B cell (primary cell): Measurements from ENCODE around the gene RASA2. TPM values are rescaled to one million over a fixed set of nuclear protein-coding genes. Genes with fewer than 3 reads are reported as not detected.

ENCODE experiments used
- ATAC-seq: fragments of 200-7000 bp; cut with Tn5 transposase; one replicate; pipeline ENCODE4 v1.10.0; 2021; ENCODE audit warnings: low read depth, mild to moderate bottlenecking, moderate number of reproducible peaks, moderate library complexity
- CTCF ChIA-PET: fragments of 350-600 bp; sonication (Branson Sonifier 250); formaldehyde crosslinking; loops from one replicate; lab custom pipeline; 2021; ENCODE audit warnings: antibody characterized with exemption, inconsistent platforms; lab: Charles Lee
- POLR2A ChIA-PET: fragments of 350-600 bp; sonication (Branson Sonifier 250); formaldehyde crosslinking; loops from one replicate; lab custom pipeline; 2021; ENCODE audit warnings: antibody characterized with exemption; lab: Charles Lee
- DNase-seq: peaks from one replicate; pipeline ENCODE4 v3.0.0; 2013
- H2AFZ ChIP-seq: 2 replicates; pipeline ENCODE4 v1.6.1; 2012; ENCODE audit warnings: mild to moderate bottlenecking, low read depth, low read length; ENCODE audit not compliant: insufficient read depth, poor library complexity, severe bottlenecking
- H3K27ac ChIP-seq, 2 donors: 1 replicate in 1 of 2; 2 replicates in 1 of 2; pipeline ENCODE4 v1.5.1; 2012 to 2013; ENCODE audit warnings: low read length in 2 of 2, mild to moderate bottlenecking in 2 of 2, moderate library complexity in 1 of 2
- H3K27me3 ChIP-seq, 4 experiments: fragments of 200-600 bp in 1 of 4; sonication (generic) in 1 of 4; replicated peaks in 1 of 4; 1 replicate in 2 of 4; 2 replicates in 2 of 4; pipeline versions ENCODE4 v1.6.1 to v1.7.0; 2013 to 2016; ENCODE audit warnings: low read length in 3 of 4, mild to moderate bottlenecking in 2 of 4, mixed read lengths in 1 of 4, moderate library complexity in 1 of 4; ENCODE audit not compliant: insufficient read depth in 4 of 4, control insufficient read depth in 3 of 4; ENCODE audit errors: control extremely low read depth in 1 of 4
- H3K36me3 ChIP-seq, 2 experiments: replicated peaks in 1 of 2; 1 replicate in 1 of 2; 2 replicates in 1 of 2; pipeline versions ENCODE4 v1.6.1 to v1.7.1; 2013; ENCODE audit warnings: low read length in 1 of 2; ENCODE audit not compliant: insufficient read depth in 2 of 2, control insufficient read depth in 1 of 2; ENCODE audit errors: control extremely low read depth in 1 of 2, extremely low read depth in 1 of 2
- H3K4me1 ChIP-seq, 2 donors: fragments of 200-600 bp in 1 of 2; sonication (generic) in 1 of 2; 1 replicate in 1 of 2; 2 replicates in 1 of 2; pipeline versions ENCODE4 v1.5.1 to v1.6.1; 2013 to 2017; ENCODE audit warnings: low read length in 2 of 2; ENCODE audit not compliant: control insufficient read depth in 2 of 2, insufficient read depth in 2 of 2
- H3K4me2 ChIP-seq: replicated peaks from 2 replicates; pipeline ENCODE3; 2012; ENCODE audit warnings: mild to moderate bottlenecking, low read depth, low read length; ENCODE audit not compliant: poor library complexity, severe bottlenecking
- H3K4me3 ChIP-seq, 5 experiments: fragments of 200-600 bp in 1 of 5; sonication (generic) in 1 of 5; 1 replicate in 3 of 5; 2 replicates in 2 of 5; pipeline versions ENCODE4 v1.5.1 to v1.7.0; 2011 to 2016; ENCODE audit warnings: low read length in 4 of 5, mild to moderate bottlenecking in 4 of 5, low read depth in 2 of 5, control low read depth in 1 of 5, moderate library complexity in 1 of 5; ENCODE audit not compliant: insufficient read depth in 1 of 5; ENCODE audit errors: control extremely low read depth in 1 of 5, extremely low read depth in 1 of 5
- H3K79me2 ChIP-seq: fragments of 200-600 bp; sonication (generic); one replicate; pipeline ENCODE4 v1.6.0; 2016; ENCODE audit warnings: low read length; ENCODE audit not compliant: control insufficient read depth, insufficient read depth
- H3K9ac ChIP-seq: fragments of 200-600 bp; sonication (generic); 2 replicates; pipeline ENCODE4 v1.6.1; 2017; ENCODE audit warnings: mild to moderate bottlenecking, low read length, moderate library complexity
- H3K9me3 ChIP-seq, 3 donors: one replicate each; pipeline versions ENCODE4 v1.6.1 to v1.7.1; 2013; ENCODE audit warnings: low read length in 2 of 3; ENCODE audit not compliant: control insufficient read depth in 2 of 3, insufficient read depth in 1 of 3; ENCODE audit errors: control extremely low read depth in 1 of 3
- H4K20me1 ChIP-seq: 2 replicates; pipeline ENCODE4 v1.6.0; 2012; ENCODE audit warnings: mild to moderate bottlenecking, low read length; ENCODE audit not compliant: insufficient read depth, control insufficient read depth, poor library complexity, severe bottlenecking
- H3K27ac Mint-ChIP-seq: one replicate; pipeline ENCODE4 v1.8.0; 2021; ENCODE audit warnings: mixed read lengths
- H3K27me3 Mint-ChIP-seq: one replicate; pipeline ENCODE4 v1.8.0; 2021; ENCODE audit warnings: mixed read lengths
- H3K4me1 Mint-ChIP-seq: one replicate; pipeline ENCODE4 v1.8.0; 2021; ENCODE audit warnings: mixed read lengths
- H3K4me3 Mint-ChIP-seq: one replicate; pipeline ENCODE4 v1.8.0; 2021; ENCODE audit warnings: mixed read lengths
- H3K9me3 Mint-ChIP-seq: one replicate; pipeline ENCODE4 v1.8.0; 2022; ENCODE audit warnings: mixed read lengths; ENCODE audit not compliant: insufficient read depth
- EZH2 ChIP-seq: IDR thresholded peaks from 2 replicates; pipeline ENCODE4 v1.6.1; 2012; ENCODE audit warnings: borderline replicate concordance, low read depth, mild to moderate bottlenecking, moderate library complexity, low read length; ENCODE audit not compliant: insufficient read depth, poor library complexity, severe bottlenecking
- WGBS: methylation state at CpG from one replicate; pipeline ENCODE4 v1.1.5; 2013; ENCODE audit warnings: missing lambda C conversion rate; ENCODE audit not compliant: insufficient coverage; 5-methylcytosine and 5-hydroxymethylcytosine counted together
- intact Hi-C: fragments of 100-400 bp; cut with micrococcal nuclease; formaldehyde crosslinking; loops from one replicate; pipeline ENCODE4 v1.10.0; 2022
- polyA plus RNA-seq: library from polyadenylated mRNA; depleted of rRNA; stranded (reverse); fragments of >200 nt; gene quantifications from 2 replicates; pipeline ENCODE4 v1.2.3, GENCODE V29; 2012
- total RNA-seq, 2 donors: library from RNA; stranded (reverse); fragments of 120-200 nt in 1 of 2; gene quantifications; 1 replicate in 1 of 2; 2 replicates in 1 of 2; pipeline versions ENCODE4 v1.2.3 to v1.2.4, GENCODE V29; 2013 to 2022
- TF ChIP-seq, protein P1 (sequence below): fragments of 200-600 bp; IDR thresholded peaks from one replicate; pipeline ENCODE4 v1.8.0; 2022; ENCODE audit warnings: antibody characterized with exemption, mild to moderate bottlenecking

RASA2 gene
- total and polyA plus RNA-seq, 2 donors (not counting 1 experiment from before 2014, with no cell fraction given), result 12.3 to 47.7 TPM

DNA sequence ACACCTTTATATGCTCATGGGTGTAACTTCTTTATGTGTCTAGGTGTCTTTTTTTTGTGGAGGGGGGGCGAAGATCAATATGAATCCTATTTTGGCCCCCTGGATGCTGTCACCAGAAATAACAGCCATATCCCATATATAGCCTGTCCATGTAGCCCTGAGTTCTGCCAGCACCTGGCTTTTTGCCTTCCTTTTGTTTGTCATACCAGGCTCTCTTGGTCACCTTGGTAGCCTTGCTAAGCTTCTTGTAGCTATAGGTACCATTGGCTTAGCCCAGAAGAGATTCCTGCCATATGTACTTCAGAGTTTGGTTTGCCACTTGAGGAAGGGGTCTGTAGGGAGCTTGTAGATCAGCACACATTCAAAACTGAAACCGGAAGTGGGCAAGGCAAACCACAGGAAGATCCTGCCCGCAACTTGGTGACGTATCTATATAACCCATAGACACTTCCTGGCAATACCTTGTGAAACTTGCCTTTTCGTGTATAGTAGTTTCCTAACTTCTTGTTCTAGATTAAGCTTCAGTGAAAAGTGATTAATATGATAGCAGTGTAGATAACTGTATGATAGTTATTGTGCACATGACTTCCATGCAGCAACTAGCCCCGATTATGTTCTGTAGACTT is 11.9 kb downstream of the RASA2 start:
- peak; percentile 91 for ATAC-seq
- H3K4me3 ChIP-seq, result peak overlapping the region in 4 of 5 experiments; percentile 35 to 57 (median 42)
- H3K4me3 Mint-ChIP-seq, result peak overlapping the region; percentile 79
- DNase-seq, result peak; percentile 95
- H2AFZ ChIP-seq, result peak overlapping the region; percentile 8
- no CpG with 5 or more reads among the region's 6 CpGs for WGBS
- no peaks in the 10 kb centered on the region for H3K9me3 ChIP-seq
- peaks cover 30% of the 10 kb centered on the region for H4K20me1 ChIP-seq
- peak overlapping the region; percentile 42 for H3K9ac ChIP-seq
- peaks cover 57% of the 10 kb centered on the region for H3K4me1 Mint-ChIP-seq
- no peak for TF ChIP-seq EZH2
- TF ChIP-seq, protein P1, sequence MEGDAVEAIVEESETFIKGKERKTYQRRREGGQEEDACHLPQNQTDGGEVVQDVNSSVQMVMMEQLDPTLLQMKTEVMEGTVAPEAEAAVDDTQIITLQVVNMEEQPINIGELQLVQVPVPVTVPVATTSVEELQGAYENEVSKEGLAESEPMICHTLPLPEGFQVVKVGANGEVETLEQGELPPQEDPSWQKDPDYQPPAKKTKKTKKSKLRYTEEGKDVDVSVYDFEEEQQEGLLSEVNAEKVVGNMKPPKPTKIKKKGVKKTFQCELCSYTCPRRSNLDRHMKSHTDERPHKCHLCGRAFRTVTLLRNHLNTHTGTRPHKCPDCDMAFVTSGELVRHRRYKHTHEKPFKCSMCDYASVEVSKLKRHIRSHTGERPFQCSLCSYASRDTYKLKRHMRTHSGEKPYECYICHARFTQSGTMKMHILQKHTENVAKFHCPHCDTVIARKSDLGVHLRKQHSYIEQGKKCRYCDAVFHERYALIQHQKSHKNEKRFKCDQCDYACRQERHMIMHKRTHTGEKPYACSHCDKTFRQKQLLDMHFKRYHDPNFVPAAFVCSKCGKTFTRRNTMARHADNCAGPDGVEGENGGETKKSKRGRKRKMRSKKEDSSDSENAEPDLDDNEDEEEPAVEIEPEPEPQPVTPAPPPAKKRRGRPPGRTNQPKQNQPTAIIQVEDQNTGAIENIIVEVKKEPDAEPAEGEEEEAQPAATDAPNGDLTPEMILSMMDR, result no peak
- H3K79me2 ChIP-seq, result peaks cover 78% of the 10 kb centered on the region
- no peaks in the 10 kb centered on the region for H3K27me3 Mint-ChIP-seq
- peak overlapping the region; percentile 69 to 87 for H3K27ac ChIP-seq
- no peaks in the 10 kb centered on the region for H3K27me3 ChIP-seq
- H3K4me1 ChIP-seq, result peaks cover 19 to 35% of the 10 kb centered on the region in 2 donors
- intact Hi-C loops, result loop anchor here (1.0 kb wide), 1 partner anchor 11 kb away; the partner anchor contains the start of gene RASA2
- H3K36me3 ChIP-seq, result peaks cover 6 to 13% of the 10 kb centered on the region in 2 experiments
- H3K27ac Mint-ChIP-seq, result peak overlapping the region; percentile 91
- ChIA-PET CTCF (interaction anchor here (0.7 to 2.7 kb wide), 9 partner anchors 11 to 267 kb away, joined by 3 to 15 read pairs (median 4); partner anchors contain the start of gene PXYLP1), POLR2A (interaction anchor here (0.9 to 3.8 kb wide), 2 partner anchors 10 to 12 kb away, joined by 4 to 46 read pairs; partner anchors contain the start of gene RASA2)
- peak overlapping the region; percentile 64 for H3K4me2 ChIP-seq
- peaks cover 3% of the 10 kb centered on the region for H3K9me3 Mint-ChIP-seq

DNA sequence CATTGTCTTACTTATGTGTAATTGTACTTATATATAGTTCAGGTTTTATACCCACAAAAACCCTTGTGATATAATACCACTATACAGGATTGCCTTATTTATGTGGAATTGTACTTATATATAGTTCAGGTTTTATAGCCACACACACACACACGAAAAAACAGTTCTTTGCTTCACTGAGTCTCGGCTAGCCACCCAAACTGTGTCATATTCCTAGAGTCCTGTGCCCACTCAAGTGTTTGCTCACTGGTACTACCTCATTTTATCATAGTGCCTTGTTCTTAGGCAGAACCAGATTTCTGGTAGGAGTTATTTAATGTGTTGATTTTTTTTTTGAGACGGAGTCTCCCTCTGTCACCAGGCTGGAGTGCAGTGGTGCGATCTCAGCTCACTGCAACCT is 12.5 kb downstream of the RASA2 start:
- H3K4me1 ChIP-seq, result peaks cover 19 to 35% of the 10 kb centered on the region in 2 donors
- H3K4me2 ChIP-seq, result peak overlapping the region; percentile 64

More for the DNA sequence above, 12.5 kb downstream of the RASA2 start:
- ATAC-seq (peak; percentile 26), DNase-seq (no peak)
- POLR2A ChIA-PET, result interaction anchor here (0.9 to 3.8 kb wide), 2 partner anchors 10 to 13 kb away, joined by 4 to 46 read pairs; partner anchors contain the start of gene RASA2
- no CpG with 5 or more reads among the region's 4 CpGs for WGBS
- CTCF ChIA-PET, result interaction anchor here (0.9 to 2.7 kb wide), 8 partner anchors 10 to 188 kb away, joined by 3 to 15 read pairs (median 4); no protein-coding TSS in a partner anchor
- TF ChIP-seq, protein P1, result no peak
- intact Hi-C loops, result no loop called here
- Histone ChIP-seq H4K20me1 (peaks cover 32% of the 10 kb centered on the region), H3K9ac (peak overlapping the region; percentile 42), H3K9me3 (no peaks in the 10 kb centered on the region), H3K27me3 (no peaks in the 10 kb centered on the region), H3K79me2 (peaks cover 78% of the 10 kb centered on the region), H3K4me3 (peak overlapping the region in 4 of 5 experiments; percentile 35 to 57 (median 42)), H3K36me3 (peaks cover 6 to 13% of the 10 kb centered on the region in 2 experiments), H2AFZ (no peak overlapping the region), H3K27ac (peak overlapping the region; percentile 69 to 87)
- Mint-ChIP-seq H3K4me3 (peak overlapping the region; percentile 79), H3K9me3 (peaks cover 3% of the 10 kb centered on the region), H3K27ac (peak overlapping the region; percentile 91), H3K27me3 (no peaks in the 10 kb centered on the region), H3K4me1 (peaks cover 53% of the 10 kb centered on the region)
